Liver (tissue), 9 donors: ENCODE measurements around the gene MVB12B. TPM values are rescaled to one million over a fixed set of nuclear protein-coding genes. Genes with fewer than 3 reads are reported as not detected.

Experiments used
- DNase-seq: peaks from one replicate; pipeline ENCODE4 v3.0.0-alpha.2; 2017; ENCODE audit warnings: low spot score
- H3K27ac ChIP-seq, 2 donors: one replicate each; pipeline ENCODE4 v1.7.0; 2013; ENCODE audit warnings: inconsistent platforms in 2 of 2, low read length in 2 of 2, control low read depth in 1 of 2, low read depth in 1 of 2, mild to moderate bottlenecking in 1 of 2
- H3K27me3 ChIP-seq, 4 donors: one replicate each; pipeline versions ENCODE4 v1.6.1 to v1.7.0; 2013; ENCODE audit warnings: low read length in 3 of 4, inconsistent platforms in 1 of 4, mild to moderate bottlenecking in 1 of 4, moderate library complexity in 1 of 4; ENCODE audit not compliant: control insufficient read depth in 4 of 4, insufficient read depth in 4 of 4
- H3K36me3 ChIP-seq, 4 donors: one replicate each; pipeline versions ENCODE4 v1.6.1 to v1.7.0; 2013; ENCODE audit warnings: low read length in 3 of 4, mild to moderate bottlenecking in 3 of 4, low read depth in 1 of 4, moderate library complexity in 1 of 4; ENCODE audit not compliant: control insufficient read depth in 4 of 4, insufficient read depth in 3 of 4
- H3K4me1 ChIP-seq, 4 donors: one replicate each; pipeline versions ENCODE4 v1.6.1 to v1.7.0; 2013; ENCODE audit warnings: low read length in 3 of 4, mild to moderate bottlenecking in 3 of 4, moderate library complexity in 1 of 4; ENCODE audit not compliant: control insufficient read depth in 4 of 4, insufficient read depth in 4 of 4
- H3K4me3 ChIP-seq, 3 donors: one replicate each; pipeline versions ENCODE4 v1.6.1 to v1.7.0; 2013; ENCODE audit warnings: low read length in 3 of 3, control low read depth in 1 of 3, low read depth in 1 of 3, mild to moderate bottlenecking in 1 of 3
- H3K9ac ChIP-seq, 2 donors: one replicate each; pipeline ENCODE4 v1.7.0; 2013; ENCODE audit warnings: low read length in 2 of 2, mild to moderate bottlenecking in 2 of 2, moderate library complexity in 2 of 2, control low read depth in 1 of 2, low read depth in 1 of 2
- H3K9me3 ChIP-seq, 4 donors: one replicate each; pipeline versions ENCODE4 v1.6.1 to v1.7.0; 2013; ENCODE audit warnings: low read length in 3 of 4; ENCODE audit not compliant: control insufficient read depth in 4 of 4
- ATF3 ChIP-seq: IDR thresholded peaks from 2 replicates; pipeline ENCODE4 v1.6.1; 2016; ENCODE audit warnings: antibody characterized with exemption
- EGR1 ChIP-seq, 2 donors: IDR thresholded peaks; 2 replicates each; pipeline ENCODE4 v1.6.1; 2016 to 2018; ENCODE audit warnings: antibody characterized with exemption in 2 of 2, low read depth in 2 of 2
- FOXA1 ChIP-seq: IDR thresholded peaks from 2 replicates; pipeline ENCODE4 v1.6.1; 2016; ENCODE audit warnings: antibody characterized with exemption
- GABPA ChIP-seq, 2 donors: IDR thresholded peaks in 1 of 2; conservative IDR thresholded peaks in 1 of 2; 2 replicates each; pipeline ENCODE4 v1.6.1; 2016; ENCODE audit warnings: antibody characterized with exemption in 2 of 2, mild to moderate bottlenecking in 1 of 2, moderate library complexity in 1 of 2
- HNF4A ChIP-seq, 2 donors: conservative IDR thresholded peaks; 2 replicates each; pipeline ENCODE4 v1.6.1; 2016; ENCODE audit warnings: antibody characterized with exemption in 2 of 2, mild to moderate bottlenecking in 2 of 2
- HNF4G ChIP-seq: IDR thresholded peaks from 2 replicates; pipeline ENCODE4 v1.6.1; 2016; ENCODE audit warnings: antibody characterized with exemption
- JUND ChIP-seq, 2 donors: IDR thresholded peaks; 2 replicates each; pipeline ENCODE4 v1.6.1; 2016; ENCODE audit warnings: antibody characterized with exemption in 2 of 2
- NR2F2 ChIP-seq: IDR thresholded peaks from 2 replicates; pipeline ENCODE4 v1.6.1; 2016; ENCODE audit warnings: antibody characterized with exemption
- RAD21 ChIP-seq, 2 donors: IDR thresholded peaks; 2 replicates each; pipeline ENCODE4 v1.6.1; 2016; ENCODE audit warnings: antibody characterized with exemption in 2 of 2, mild to moderate bottlenecking in 2 of 2
- REST ChIP-seq: IDR thresholded peaks from 2 replicates; pipeline ENCODE4 v1.6.1; 2016; ENCODE audit warnings: antibody characterized with exemption, mild to moderate bottlenecking
- SP1 ChIP-seq: IDR thresholded peaks from 2 replicates; pipeline ENCODE4 v1.6.1; 2018; ENCODE audit warnings: antibody characterized with exemption, mild to moderate bottlenecking
- TAF1 ChIP-seq: conservative IDR thresholded peaks from 2 replicates; pipeline ENCODE4 v1.6.1; 2016; ENCODE audit warnings: antibody characterized with exemption, mild to moderate bottlenecking
- YY1 ChIP-seq: IDR thresholded peaks from 2 replicates; pipeline ENCODE4 v1.6.1; 2016; ENCODE audit warnings: antibody characterized with exemption, mild to moderate bottlenecking
- WGBS: extraction: QIAGEN DNeasy Blood & Tissue Kit; methylation state at CpG from one replicate; pipeline ENCODE4 v1.1.7; 2013; 5-methylcytosine and 5-hydroxymethylcytosine counted together
- polyA plus RNA-seq, 2 donors: library from polyadenylated mRNA; stranded (reverse) in 1 of 2; unstranded in 1 of 2; fragments of 200-250 nt in 1 of 2; fragments of >200 nt in 1 of 2; fragmentation: Nextera tagmentation in 1 of 2; extraction: Ambion mirVana in 1 of 2; gene quantifications; one replicate each; pipeline versions ENCODE4 v1.2.1 to v1.2.3, GENCODE V29; 2013 to 2015
- total RNA-seq, 2 donors: library from RNA; depleted of rRNA; stranded (reverse); fragments of >200 nt; gene quantifications; one replicate each; pipeline ENCODE4 v1.2.3, GENCODE V29; 2014
- TF ChIP-seq, protein P1 (sequence below): IDR thresholded peaks from 2 replicates; pipeline ENCODE4 v1.6.1; 2016; ENCODE audit warnings: antibody characterized with exemption
- TF ChIP-seq, protein P2 (sequence below): IDR thresholded peaks from 2 replicates; pipeline ENCODE4 v1.6.1; 2016; ENCODE audit warnings: antibody characterized with exemption
- donor health status: healthy.
- donor health status: healthy.
- donor health status: healthy.
- donor health status: healthy.
- donor health status: healthy.

The MVB12B gene
- total and polyA plus RNA-seq, 4 donors, result 5.3 to 12.4 (median 8.4) TPM

DNA sequence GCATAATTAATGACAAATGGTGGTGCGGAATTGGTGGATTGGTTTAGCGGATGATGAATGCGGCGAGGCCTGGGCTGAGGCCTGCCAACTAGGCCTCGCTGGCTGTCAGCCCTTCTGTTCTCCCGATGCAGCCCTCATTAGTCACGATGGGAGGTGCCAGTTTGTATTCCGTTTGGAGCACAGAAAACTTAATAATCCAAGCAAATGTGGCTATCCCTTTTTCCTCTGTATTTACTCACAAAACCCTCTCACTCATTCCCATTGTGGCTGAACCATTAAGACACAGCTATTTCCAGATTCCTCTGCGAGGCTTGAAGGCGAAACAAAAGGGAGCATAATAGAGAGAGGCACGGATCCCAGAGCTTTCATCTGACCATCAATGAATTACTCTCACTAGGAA, 114.3 kb downstream of the MVB12B start (continued):
- TF ChIP-seq SP1 (no peak), NR2F2 (no peak), GABPA (IDR thresholded peaks at IDR 0.05 in 1 of 2, conservative IDR thresholded peaks at IDR 0.05 in 1 of 2) (no peak), FOXA1 (no peak), RAD21 (IDR thresholded peaks at IDR 0.05) (no peak), YY1 (no peak)
- TF ChIP-seq, protein P1, sequence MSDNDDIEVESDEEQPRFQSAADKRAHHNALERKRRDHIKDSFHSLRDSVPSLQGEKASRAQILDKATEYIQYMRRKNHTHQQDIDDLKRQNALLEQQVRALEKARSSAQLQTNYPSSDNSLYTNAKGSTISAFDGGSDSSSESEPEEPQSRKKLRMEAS, result no peak

- Histone ChIP-seq H3K27ac (no peak overlapping the region), H3K9ac (no peak overlapping the region), H3K4me3 (no peak overlapping the region), H3K36me3 (peaks cover 0 to 5% (median 4%) of the 10 kb centered on the region in 4 donors), H3K9me3 (no peaks in the 10 kb centered on the region), H3K27me3 (no peaks in the 10 kb centered on the region), H3K4me1 (no peaks in the 10 kb centered on the region)
- TF ChIP-seq GABPA (IDR thresholded peaks at IDR 0.05 in 1 of 2, conservative IDR thresholded peaks at IDR 0.05 in 1 of 2) (no peak), YY1 (no peak), ATF3 (no peak), NR2F2 (no peak), EGR1 (IDR thresholded peaks at IDR 0.05; ENCODE audit: low read depth in 2 of 2) (no peak), SP1 (no peak)
- TF ChIP-seq, protein P2, sequence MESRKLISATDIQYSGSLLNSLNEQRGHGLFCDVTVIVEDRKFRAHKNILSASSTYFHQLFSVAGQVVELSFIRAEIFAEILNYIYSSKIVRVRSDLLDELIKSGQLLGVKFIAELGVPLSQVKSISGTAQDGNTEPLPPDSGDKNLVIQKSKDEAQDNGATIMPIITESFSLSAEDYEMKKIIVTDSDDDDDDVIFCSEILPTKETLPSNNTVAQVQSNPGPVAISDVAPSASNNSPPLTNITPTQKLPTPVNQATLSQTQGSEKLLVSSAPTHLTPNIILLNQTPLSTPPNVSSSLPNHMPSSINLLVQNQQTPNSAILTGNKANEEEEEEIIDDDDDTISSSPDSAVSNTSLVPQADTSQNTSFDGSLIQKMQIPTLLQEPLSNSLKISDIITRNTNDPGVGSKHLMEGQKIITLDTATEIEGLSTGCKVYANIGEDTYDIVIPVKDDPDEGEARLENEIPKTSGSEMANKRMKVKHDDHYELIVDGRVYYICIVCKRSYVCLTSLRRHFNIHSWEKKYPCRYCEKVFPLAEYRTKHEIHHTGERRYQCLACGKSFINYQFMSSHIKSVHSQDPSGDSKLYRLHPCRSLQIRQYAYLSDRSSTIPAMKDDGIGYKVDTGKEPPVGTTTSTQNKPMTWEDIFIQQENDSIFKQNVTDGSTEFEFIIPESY, result no peak
- 92% methylated on average over 3 of the region's 3 CpGs for WGBS
- DNase-seq, result no peak
Measured at GRCh38 chr9:126442636-126443035, 116.0 kb downstream of the MVB12B start.

GRCh38 chr9:126443144-126443543, 116.5 kb downstream of the MVB12B start:
- Histone ChIP-seq H3K4me1 (no peaks in the 10 kb centered on the region), H3K4me3 (no peak overlapping the region), H3K36me3 (peaks cover 0 to 7% (median 5%) of the 10 kb centered on the region in 4 donors), H3K9me3 (no peaks in the 10 kb centered on the region), H3K9ac (no peak overlapping the region), H3K27me3 (no peaks in the 10 kb centered on the region), H3K27ac (no peak overlapping the region)
- no peak for TF ChIP-seq NR2F2
- TF ChIP-seq HNF4G, result no peak
- TF ChIP-seq RAD21 (IDR thresholded peaks at IDR 0.05), result no peak
- TF ChIP-seq TAF1, result no peak
- TF ChIP-seq EGR1 (IDR thresholded peaks at IDR 0.05; ENCODE audit: low read depth in 2 of 2), result no peak
- no peak for DNase-seq
- WGBS, result 63% methylated on average over 3 of the region's 3 CpGs

GRCh38 chr9:126448136-126448535, 121.5 kb downstream of the MVB12B start:
- H3K4me1 ChIP-seq, result no peaks in the 10 kb centered on the region
- H3K27me3 ChIP-seq, result no peaks in the 10 kb centered on the region
- no peak overlapping the region for H3K27ac ChIP-seq
- 94% methylated on average over 2 of the region's 2 CpGs for WGBS
- no peak overlapping the region for H3K4me3 ChIP-seq
- DNase-seq, result peak; percentile 21
- no peaks in the 10 kb centered on the region for H3K9me3 ChIP-seq
- H3K9ac ChIP-seq, result no peak overlapping the region
- H3K36me3 ChIP-seq, result peaks cover 0 to 6% (median 2%) of the 10 kb centered on the region in 4 donors
- TF ChIP-seq JUND (IDR thresholded peaks at IDR 0.05), result no peak
- TF ChIP-seq NR2F2, result no peak
- no peak for TF ChIP-seq EGR1 (IDR thresholded peaks at IDR 0.05; ENCODE audit: low read depth in 2 of 2)
- TF ChIP-seq REST, result no peak
- no peak for TF ChIP-seq HNF4A (conservative IDR thresholded peaks at IDR 0.05)
- TF ChIP-seq, protein P2, result no peak
- TF ChIP-seq, protein P1, result no peak
- no peak for TF ChIP-seq SP1
- no peak for TF ChIP-seq HNF4G
